PC-9 (cell line): ENCODE data around the gene MAP2K5. TPM values are rescaled to one million over a fixed set of nuclear protein-coding genes. Genes with fewer than 3 reads are reported as not detected.

ENCODE experiments used
- BruUV-seq: library from RNA; stranded (reverse); fragments of 400-500 nt; replicated peaks from 2 replicates; lab custom pipeline; 2021; lab: Mats Ljungman, UMichigan
- CTCF ChIA-PET: fragments of 300-600 bp; sonication (Branson Sonifier 250); formaldehyde crosslinking; loops from one replicate; lab custom pipeline; 2022; ENCODE audit warnings: antibody characterized with exemption; lab: Charles Lee
- POLR2A ChIA-PET: fragments of 300-600 bp; sonication (Branson Sonifier 250); formaldehyde crosslinking; loops from one replicate; lab custom pipeline; 2022; ENCODE audit warnings: antibody characterized with exemption; ENCODE audit not compliant: unreplicated experiment; lab: Charles Lee
- DNase-seq, 2 experiments: peaks; one replicate each; pipeline versions ENCODE4 v3.0.0 to v3.0.0-alpha.2; 2015 to 2022; ENCODE audit warnings: mixed read lengths in 1 of 2
- H2AFZ ChIP-seq: fragments of 200-600 bp; sonication (generic); 2 replicates; pipeline ENCODE4 v1.8.1; 2017; ENCODE audit warnings: antibody characterized with exemption
- H3F3A ChIP-seq: fragments of 200-600 bp; sonication (generic); 2 replicates; pipeline ENCODE4 v1.8.1; 2017; ENCODE audit warnings: antibody characterized with exemption, mild to moderate bottlenecking, low read depth; ENCODE audit not compliant: insufficient read depth
- H3K27ac ChIP-seq: fragments of 200-600 bp; sonication (generic); 2 replicates; pipeline ENCODE4 v1.6.1; 2016; ENCODE audit warnings: mixed run types
- H3K27me3 ChIP-seq: fragments of 200-600 bp; sonication (generic); 2 replicates; pipeline ENCODE4 v1.6.1; 2016; ENCODE audit warnings: low read depth, mixed run types; ENCODE audit not compliant: insufficient read depth
- H3K36me3 ChIP-seq: fragments of 200-600 bp; sonication (generic); 2 replicates; pipeline ENCODE4 v1.6.1; 2016; ENCODE audit warnings: low read depth, mixed run types
- H3K4me1 ChIP-seq: fragments of 200-600 bp; sonication (generic); replicated peaks from 2 replicates; pipeline ENCODE4 v1.6.1; 2016; ENCODE audit warnings: mixed run types; ENCODE audit not compliant: insufficient read depth
- H3K4me2 ChIP-seq: fragments of 200-600 bp; sonication (generic); 2 replicates; pipeline ENCODE4 v1.6.1; 2017; ENCODE audit warnings: mixed run types
- H3K4me3 ChIP-seq: fragments of 200-600 bp; sonication (generic); 2 replicates; pipeline ENCODE4 v1.6.1; 2016; ENCODE audit warnings: mixed run types
- H3K79me2 ChIP-seq: fragments of 200-600 bp; sonication (generic); 2 replicates; pipeline ENCODE4 v1.6.1; 2017; ENCODE audit warnings: low read depth, mixed run types
- H3K9me2 ChIP-seq: fragments of 200-600 bp; sonication (generic); 2 replicates; pipeline ENCODE4 v1.8.1; 2017; ENCODE audit warnings: mild to moderate bottlenecking; ENCODE audit not compliant: insufficient read depth
- H3K9me3 ChIP-seq: fragments of 200-600 bp; sonication (generic); 2 replicates; pipeline ENCODE4 v1.8.1; 2016; ENCODE audit warnings: low read depth; ENCODE audit not compliant: insufficient read depth
- H4K20me1 ChIP-seq: fragments of 200-600 bp; sonication (generic); 2 replicates; pipeline ENCODE4 v1.8.1; 2017; ENCODE audit not compliant: insufficient read depth
- CTCF ChIP-seq: fragments of 200-600 bp; sonication (generic); conservative IDR thresholded peaks from 2 replicates; pipeline ENCODE4 v1.6.1; 2017; ENCODE audit warnings: mixed run types, antibody characterized with exemption, mild to moderate bottlenecking, moderate library complexity
- EZH2 ChIP-seq: fragments of 200-600 bp; sonication (generic); IDR thresholded peaks from 2 replicates; pipeline ENCODE4 v1.8.0; 2017; ENCODE audit warnings: antibody characterized with exemption, low read depth
- intact Hi-C: fragments of 100-400 bp; cut with micrococcal nuclease; formaldehyde crosslinking; loops from one replicate; pipeline ENCODE4 v1.10.0; 2022; ENCODE audit not compliant: unreplicated experiment
- total RNA-seq: library from RNA; stranded (reverse); gene quantifications from 2 replicates; pipeline ENCODE4 v1.2.3, GENCODE V29; 2021

MAP2K5 gene
- total RNA-seq, 1 experiment from 2014 or later, result 26.9 TPM

- POLR2A ChIA-PET, result no interaction called here
- TF ChIP-seq CTCF, result no peak
- no peak for TF ChIP-seq EZH2
- no peaks in the 10 kb centered on the region for H3K36me3 ChIP-seq
- no peaks in the 10 kb centered on the region for H3K9me3 ChIP-seq
- H3K27ac ChIP-seq, result no peak overlapping the region
- no peak for DNase-seq
- no peak overlapping the region for H3K4me2 ChIP-seq
- no peaks in the 10 kb centered on the region for H3F3A ChIP-seq
- no peak overlapping the region for H3K4me3 ChIP-seq
- BruUV-seq, result no TSS peak
- no peak overlapping the region for H2AFZ ChIP-seq
- no peaks in the 10 kb centered on the region for H3K9me2 ChIP-seq
- no peaks in the 10 kb centered on the region for H4K20me1 ChIP-seq
- no peaks in the 10 kb centered on the region for H3K27me3 ChIP-seq
- no peaks in the 10 kb centered on the region for H3K4me1 ChIP-seq
- intact Hi-C loops, result no loop called here
- H3K79me2 ChIP-seq, result no peaks in the 10 kb centered on the region
- CTCF ChIA-PET, result interaction anchor here (0.6 to 0.7 kb wide), 2 partner anchors 54 to 189 kb away, joined by 3 read pairs; no protein-coding TSS in a partner anchor
Measured at GRCh38 chr15:67603063-67603462, 60.6 kb downstream of the MAP2K5 start.

GRCh38 chr15:67605871-67606270, 63.4 kb downstream of the MAP2K5 start:
- Histone ChIP-seq H3K9me3 (no peaks in the 10 kb centered on the region), H3F3A (no peaks in the 10 kb centered on the region), H3K4me2 (no peak overlapping the region), H3K79me2 (no peaks in the 10 kb centered on the region), H3K4me1 (no peaks in the 10 kb centered on the region), H3K9me2 (no peaks in the 10 kb centered on the region), H3K27me3 (no peaks in the 10 kb centered on the region), H3K4me3 (no peak overlapping the region), H4K20me1 (no peaks in the 10 kb centered on the region), H3K36me3 (no peaks in the 10 kb centered on the region), H2AFZ (no peak overlapping the region), H3K27ac (no peak overlapping the region)
- DNase-seq, result no peak
- POLR2A ChIA-PET, result no interaction called here
- BruUV-seq, result no TSS peak
- no peak for TF ChIP-seq CTCF
- TF ChIP-seq EZH2, result no peak
- CTCF ChIA-PET, result no interaction called here
- intact Hi-C loops, result no loop called here

DNA sequence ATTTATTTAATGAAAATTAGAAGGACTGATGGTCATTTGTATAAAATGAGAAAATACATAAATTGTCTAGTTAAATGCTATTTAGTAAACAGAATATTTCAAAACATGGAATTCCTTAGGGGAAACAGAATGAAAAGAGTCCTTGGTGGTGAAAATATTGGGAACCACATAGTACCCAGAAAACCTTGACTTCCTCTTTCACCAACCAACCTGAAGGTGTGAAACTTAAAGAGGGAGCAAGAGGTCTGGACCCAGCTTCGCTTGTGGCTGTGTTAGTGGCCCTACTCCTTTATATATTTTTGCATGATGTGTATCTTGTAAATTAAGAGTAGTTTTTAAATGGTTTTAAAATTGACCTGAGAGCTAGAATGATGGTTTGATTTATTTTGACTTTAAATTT, 64.2 kb downstream of the MAP2K5 start:
- Histone ChIP-seq H3K4me3 (no peak overlapping the region), H3K27ac (no peak overlapping the region), H3K79me2 (no peaks in the 10 kb centered on the region), H3K9me2 (no peaks in the 10 kb centered on the region), H3K27me3 (no peaks in the 10 kb centered on the region), H3K4me1 (no peaks in the 10 kb centered on the region), H3K36me3 (no peaks in the 10 kb centered on the region), H3K9me3 (no peaks in the 10 kb centered on the region), H3K4me2 (no peak overlapping the region), H4K20me1 (no peaks in the 10 kb centered on the region), H3F3A (no peaks in the 10 kb centered on the region), H2AFZ (no peak overlapping the region)
- TF ChIP-seq EZH2, result no peak
- no peak for TF ChIP-seq CTCF
- POLR2A ChIA-PET, result no interaction called here
- CTCF ChIA-PET, result no interaction called here
- intact Hi-C loops, result no loop called here
- BruUV-seq, result no TSS peak
- DNase-seq, result no peak
